Hair follicle dermal papilla cell (primary cell): Measurements from ENCODE around the gene SALL3. TPM values are rescaled to one million over a fixed set of nuclear protein-coding genes. Genes with fewer than 3 reads are reported as not detected.

Experiments
- total RNA-seq: library from RNA; depleted of rRNA; stranded (reverse); fragments of >200 nt; gene quantifications from 2 replicates; pipeline ENCODE4 v1.2.3, GENCODE V29; 2012

SALL3 gene
- total RNA-seq: under 0.01 TPM in 1 of 2 replicates, not detected in the other

DNA sequence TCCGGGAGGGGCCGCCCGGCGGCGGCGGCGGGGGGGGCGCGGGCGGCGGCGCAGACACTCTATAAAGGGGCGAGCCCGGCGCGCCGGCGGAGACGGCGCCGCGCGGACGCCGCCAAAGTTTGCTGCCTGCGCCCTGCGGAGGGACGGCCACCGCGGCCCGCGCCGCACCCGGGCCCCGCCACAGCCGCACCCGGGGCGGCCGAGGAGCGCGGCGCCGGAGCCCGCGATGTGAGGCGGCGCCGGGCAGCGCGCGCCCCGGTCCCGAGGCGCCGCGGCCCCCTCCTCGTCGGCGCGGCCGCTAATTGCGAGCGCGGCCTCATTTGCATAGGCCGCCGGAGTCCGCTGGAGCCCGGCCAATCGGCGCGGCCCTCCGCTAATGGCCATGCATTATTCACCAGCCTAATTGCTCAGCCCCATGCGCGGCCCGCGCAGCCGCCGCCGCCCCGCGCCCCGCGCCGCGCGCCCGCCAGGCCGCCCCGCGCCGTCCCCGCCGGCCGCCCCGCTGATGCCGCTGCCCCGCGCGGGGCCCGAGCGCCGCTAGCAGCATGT lies at the start of gene SALL3:
TSS of gene SALL3 (plus strand) at position 89 of the 549 bp plus-strand sequence. CDS start at position 546, 457 bp downstream.

Other genes starting within 250 kb of the SALL3 start
- gene ATP9B, start 89.6 kb downstream of the SALL3 start, total RNA-seq: 21.7 and 25.5 TPM in 2 replicates